Measurements from ENCODE around the gene PSMA1. TPM values are rescaled to one million over a fixed set of nuclear protein-coding genes. Genes with fewer than 3 reads are reported as not detected.
"Not testable (repeated sequence)": the region's sequence is repeated elsewhere in the genome, so short reads cannot be mapped to it uniquely, and the experiment has no call there.

Gene PSMA1
- total RNA-seq: 100 to 1,000 TPM; 107 to 137 (median 115) TPM
- 163 TPM for total RNA-seq (2013)
- total RNA-seq: 18.7 to 86.6 (median 36.2) reads per million in 29 experiments

- H3K9me3 Mint-ChIP-seq: no peaks in the 10 kb centered on the region
- peak within 1 kb of the TSS; percentile 83 to 97 (median 96) for H3K4me3 Mint-ChIP-seq
- peaks cover 32 to 37% (median 34%) of the 10 kb centered on the region in 3 donors for H3K4me1 Mint-ChIP-seq
- under 1% methylated on average over 45 of the region's 56 CpGs for WGBS (ENCODE audit: insufficient coverage)
- peak within 1 kb of the TSS; percentile 96 to 98 for H3K27ac Mint-ChIP-seq
- peak within 1 kb of the TSS; percentile 68 to 100 for H3K4me3 ChIP-seq (ENCODE audit: control insufficient read depth in 1 of 2, extremely low read depth in 1 of 2, low read length in 1 of 2)
- H3K36me3 ChIP-seq (ENCODE audit: control insufficient read depth in 2 of 2, extremely low read depth in 1 of 2, insufficient read depth in 1 of 2, low read length in 1 of 2): peaks cover 0 to 18% of the 10 kb centered on the region in 2 donors
- peak; percentile 93 to 96 (median 94) for ATAC-seq (replicated peaks in 1 of 4)
- DNase-seq: peak; percentile 68 to 94 (median 89)
- peak within 1 kb of the TSS; percentile 77 for H3K27ac ChIP-seq (ENCODE audit: low read length)
- ChIA-PET CTCF (interaction anchor here in 1 of 2 donors (0.5 to 2.1 kb wide), 9 partner anchors 10 to 388 kb away, joined by 3 to 11 read pairs (median 5); partner anchors contain the start of gene CYP2R1), POLR2A (interaction anchor here (0.6 to 1.2 kb wide), 7 partner anchors 11 to 574 kb away, joined by 3 to 6 read pairs (median 4); partner anchors contain the start of gene CYP2R1 (in 1 of the 2))
- peaks cover 10% of the 10 kb centered on the region for H3K36me3 Mint-ChIP-seq
- no peaks in the 10 kb centered on the region for H3K9me3 ChIP-seq
- no peaks in the 10 kb centered on the region for H3K27me3 Mint-ChIP-seq
- H3K27me3 ChIP-seq (replicated peaks in 1 of 2; ENCODE audit: control insufficient read depth in 2 of 2, extremely low read depth in 1 of 2, insufficient read depth in 2 of 2, low read length in 1 of 2): no peaks in the 10 kb centered on the region
- peaks cover 18% of the 10 kb centered on the region in 2 experiments for H3K4me1 ChIP-seq (ENCODE audit: control insufficient read depth in 1 of 2, extremely low read depth in 1 of 2, insufficient read depth in 2 of 2, low read length in 2 of 2)
These were observed at the start of gene PSMA1 for GRCh38 chr11:14519917-14520746. TSS of gene PSMA1 (minus strand) at chr11:14520386. CDS start at chr11:14520299, 87 bp downstream.

DNA sequence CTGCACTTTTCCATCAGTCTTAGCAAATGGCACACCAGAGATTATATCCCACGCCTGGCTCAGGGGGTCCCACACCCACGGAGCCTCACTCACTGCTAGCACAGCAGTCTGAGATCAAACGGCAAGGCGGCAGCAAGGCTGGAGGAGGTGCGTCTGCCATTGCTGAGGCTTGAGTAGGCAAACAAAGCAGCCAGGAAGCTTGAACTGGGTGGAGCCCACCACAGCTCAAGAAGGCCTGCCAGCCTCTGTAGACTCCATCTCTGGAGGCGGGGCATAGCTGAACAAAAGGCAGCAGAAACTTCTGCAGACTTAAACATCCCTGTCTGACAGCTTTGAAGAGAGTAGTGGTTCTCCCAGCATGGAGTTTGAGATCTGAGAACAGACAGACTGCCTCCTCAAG is 49.3 kb upstream of the PSMA1 start:
- peaks cover 12 to 16% of the 10 kb centered on the region in 2 experiments for H3K4me1 ChIP-seq (ENCODE audit: control insufficient read depth in 1 of 2, extremely low read depth in 1 of 2, insufficient read depth in 2 of 2, low read length in 2 of 2)
- not testable (repeated sequence) for H3K9me3 ChIP-seq; H3K27me3 ChIP-seq (replicated peaks in 1 of 2; ENCODE audit: control insufficient read depth in 2 of 2, extremely low read depth in 1 of 2, insufficient read depth in 2 of 2, low read length in 1 of 2); H3K4me3 ChIP-seq (ENCODE audit: control insufficient read depth in 1 of 2, extremely low read depth in 1 of 2, low read length in 1 of 2); H3K36me3 ChIP-seq (ENCODE audit: control insufficient read depth in 2 of 2, extremely low read depth in 1 of 2, insufficient read depth in 1 of 2, low read length in 1 of 2); H3K27me3 Mint-ChIP-seq
- Mint-ChIP-seq H3K4me1 (peaks cover 67 to 71% (median 69%) of the 10 kb centered on the region in 3 donors), H3K9me3 (peaks cover 12 to 40% (median 21%) of the 10 kb centered on the region in 3 donors), H3K4me3 (peak overlapping the region; percentile 6 to 46 (median 18)), H3K36me3 (peaks cover 80% of the 10 kb centered on the region), H3K27ac (peak overlapping the region; percentile 66 to 71)
- POLR2A ChIA-PET: interaction anchor here in 1 of 2 donors (0.6 kb wide), 1 partner anchor 129 kb away, joined by 3 read pairs; no protein-coding TSS in a partner anchor
- ATAC-seq (replicated peaks in 1 of 4) (peak in 2 of 4 experiments; percentile 33 to 46), DNase-seq (peak; percentile 13 to 79 (median 61))
- peak overlapping the region; percentile 55 for H3K27ac ChIP-seq (ENCODE audit: low read length)
- CTCF ChIA-PET: interaction anchor here in 1 of 2 donors (1.0 kb wide), 1 partner anchor 9 kb away, joined by 3 read pairs; no protein-coding TSS in a partner anchor
- WGBS (ENCODE audit: insufficient coverage): 32% methylated on average over 4 of the region's 6 CpGs

GRCh38 chr11:14567064-14567651 is 47.0 kb upstream of the PSMA1 start:
- H3K27ac Mint-ChIP-seq: peak overlapping the region; percentile 69 to 75
- DNase-seq (no peak), ATAC-seq (replicated peaks in 1 of 4) (no peak)
- peaks cover 0 to 3% of the 10 kb centered on the region in 2 donors for H3K36me3 ChIP-seq (ENCODE audit: control insufficient read depth in 2 of 2, extremely low read depth in 1 of 2, insufficient read depth in 1 of 2, low read length in 1 of 2)
- H3K27me3 Mint-ChIP-seq: no peaks in the 10 kb centered on the region
- H3K36me3 Mint-ChIP-seq: peaks cover 62% of the 10 kb centered on the region
- H3K9me3 ChIP-seq: peaks cover 2% of the 10 kb centered on the region
- H3K4me1 ChIP-seq (ENCODE audit: control insufficient read depth in 1 of 2, extremely low read depth in 1 of 2, insufficient read depth in 2 of 2, low read length in 2 of 2): peaks cover 12 to 16% of the 10 kb centered on the region in 2 experiments
- H3K27ac ChIP-seq (ENCODE audit: low read length): peak overlapping the region; percentile 16
- ChIA-PET POLR2A (interaction anchor here (0.6 to 1.4 kb wide), 3 partner anchors 11 to 158 kb away, joined by 3 to 6 read pairs (median 5); no protein-coding TSS in a partner anchor), CTCF (interaction anchor here in 1 of 2 donors (0.5 to 2.1 kb wide), 2 partner anchors 11 to 198 kb away, joined by 4 to 6 read pairs; no protein-coding TSS in a partner anchor)
- H3K27me3 ChIP-seq (replicated peaks in 1 of 2; ENCODE audit: control insufficient read depth in 2 of 2, extremely low read depth in 1 of 2, insufficient read depth in 2 of 2, low read length in 1 of 2): no peaks in the 10 kb centered on the region
- H3K9me3 Mint-ChIP-seq: peaks cover 12 to 31% (median 14%) of the 10 kb centered on the region in 3 donors
- WGBS (ENCODE audit: insufficient coverage): 100% methylated on average over 1 of the region's 3 CpGs
- no peak overlapping the region for H3K4me3 ChIP-seq (ENCODE audit: control insufficient read depth in 1 of 2, extremely low read depth in 1 of 2, low read length in 1 of 2)
- no peak overlapping the region for H3K4me3 Mint-ChIP-seq
- H3K4me1 Mint-ChIP-seq: peaks cover 66 to 71% (median 66%) of the 10 kb centered on the region in 3 donors

DNA sequence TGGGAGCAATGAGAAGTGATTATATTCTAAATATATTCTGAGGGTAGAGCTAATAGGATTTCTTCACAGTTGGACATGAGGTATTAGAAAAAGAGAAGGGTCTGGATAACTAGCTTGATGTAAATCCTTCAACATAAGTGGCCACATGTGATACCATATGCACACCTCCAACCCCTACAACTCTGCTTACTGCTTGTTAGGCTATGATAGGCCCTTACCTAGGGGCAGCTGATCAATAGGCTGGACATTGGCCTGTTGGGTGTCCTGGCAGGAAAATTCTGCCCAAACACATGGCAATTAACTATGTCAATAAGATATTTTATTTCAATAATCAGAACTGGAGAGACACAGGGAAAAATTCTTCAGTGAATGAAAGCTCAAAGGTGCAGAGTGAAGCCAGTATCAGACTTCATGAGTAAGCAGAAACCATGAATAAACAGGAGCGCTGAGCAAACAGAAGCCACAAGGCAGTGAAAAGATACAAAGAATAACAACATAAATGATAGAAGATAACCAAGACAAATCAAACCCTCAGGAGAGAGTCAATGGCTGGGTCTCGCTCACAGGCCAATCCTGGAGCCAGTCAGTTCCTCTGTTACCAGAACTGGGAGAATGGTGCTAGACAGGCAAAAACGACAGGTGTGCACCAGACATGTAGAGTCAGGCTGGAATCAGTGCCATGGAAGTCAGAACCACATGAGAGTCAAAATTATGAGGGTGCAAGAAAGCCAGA is 46.3 kb upstream of the PSMA1 start:
- Mint-ChIP-seq H3K27ac (peak overlapping the region; percentile 69 to 75), H3K9me3 (peaks cover 11 to 25% (median 12%) of the 10 kb centered on the region in 3 donors), H3K4me1 (peaks cover 67 to 74% (median 67%) of the 10 kb centered on the region in 3 donors), H3K36me3 (peaks cover 55% of the 10 kb centered on the region), H3K4me3 (peak overlapping the region in 1 of 3 donors; percentile 1), H3K27me3 (no peaks in the 10 kb centered on the region)
- peaks cover 12 to 16% of the 10 kb centered on the region in 2 experiments for H3K4me1 ChIP-seq (ENCODE audit: control insufficient read depth in 1 of 2, extremely low read depth in 1 of 2, insufficient read depth in 2 of 2, low read length in 2 of 2)
- H3K27ac ChIP-seq (ENCODE audit: low read length): peak overlapping the region; percentile 16
- H3K27me3 ChIP-seq (replicated peaks in 1 of 2; ENCODE audit: control insufficient read depth in 2 of 2, extremely low read depth in 1 of 2, insufficient read depth in 2 of 2, low read length in 1 of 2): no peaks in the 10 kb centered on the region
- H3K9me3 ChIP-seq: peaks cover 2% of the 10 kb centered on the region
- DNase-seq (no peak), ATAC-seq (replicated peaks in 1 of 4) (no peak)
- 81% methylated on average over 2 of the region's 3 CpGs for WGBS (ENCODE audit: insufficient coverage)
- H3K36me3 ChIP-seq (ENCODE audit: control insufficient read depth in 2 of 2, extremely low read depth in 1 of 2, insufficient read depth in 1 of 2, low read length in 1 of 2): peaks cover 0 to 3% of the 10 kb centered on the region in 2 donors
- ChIA-PET CTCF (interaction anchor here (0.5 to 2.1 kb wide), 3 partner anchors 12 to 198 kb away, joined by 4 to 6 read pairs (median 4); no protein-coding TSS in a partner anchor), POLR2A (interaction anchor here (0.6 to 0.7 kb wide), 4 partner anchors 12 to 158 kb away, joined by 3 to 5 read pairs (median 4); no protein-coding TSS in a partner anchor)
- no peak overlapping the region for H3K4me3 ChIP-seq (ENCODE audit: control insufficient read depth in 1 of 2, extremely low read depth in 1 of 2, low read length in 1 of 2)

- Mint-ChIP-seq H3K27ac (peak overlapping the region; percentile 13 to 45), H3K27me3 (no peaks in the 10 kb centered on the region), H3K4me3 (no peak overlapping the region), H3K4me1 (peaks cover 68 to 73% (median 73%) of the 10 kb centered on the region in 3 donors), H3K36me3 (peaks cover 51% of the 10 kb centered on the region), H3K9me3 (peaks cover 9 to 22% (median 12%) of the 10 kb centered on the region in 3 donors)
- H3K4me1 ChIP-seq (ENCODE audit: control insufficient read depth in 1 of 2, extremely low read depth in 1 of 2, insufficient read depth in 2 of 2, low read length in 2 of 2): peaks cover 12 to 15% of the 10 kb centered on the region in 2 experiments
- H3K27me3 ChIP-seq (replicated peaks in 1 of 2; ENCODE audit: control insufficient read depth in 2 of 2, extremely low read depth in 1 of 2, insufficient read depth in 2 of 2, low read length in 1 of 2): no peaks in the 10 kb centered on the region
- H3K27ac ChIP-seq (ENCODE audit: low read length): no peak overlapping the region
- peaks cover 2% of the 10 kb centered on the region for H3K9me3 ChIP-seq
- DNase-seq: no peak
- H3K36me3 ChIP-seq (ENCODE audit: control insufficient read depth in 2 of 2, extremely low read depth in 1 of 2, insufficient read depth in 1 of 2, low read length in 1 of 2): peaks cover 0 to 3% of the 10 kb centered on the region in 2 donors
- 100% methylated on average over 1 of the region's 2 CpGs for WGBS (ENCODE audit: insufficient coverage)
- ATAC-seq (replicated peaks in 1 of 4): no peak
- CTCF ChIA-PET: interaction anchor here in 1 of 2 donors (0.6 kb wide), 1 partner anchor 30 kb away, joined by 4 read pairs; no protein-coding TSS in a partner anchor
- POLR2A ChIA-PET: interaction anchor here (0.6 to 1.1 kb wide), 3 partner anchors 12 to 71 kb away, joined by 3 to 6 read pairs (median 4); no protein-coding TSS in a partner anchor
- H3K4me3 ChIP-seq (ENCODE audit: control insufficient read depth in 1 of 2, extremely low read depth in 1 of 2, low read length in 1 of 2): no peak overlapping the region
These were observed 45.7 kb upstream of the PSMA1 start for GRCh38 chr11:14565845-14566244.

Measured in T-cell (primary cell).